ENCODE measurements around the gene ITPR1.

- TF ChIP-seq EZH2 (IDR thresholded peaks at IDR 0.05) (no peak), POLR2AphosphoS5 (IDR thresholded peaks at IDR 0.05; ENCODE audit: borderline replicate concordance, low read depth, low read length) (no peak)
These were observed 216.2 kb downstream of the ITPR1 start for GRCh38 chr3:4709341-4709740.

Data from SK-N-MC (cell line).